Ascending aorta (tissue), 2 donors: ENCODE data around the gene DOHH. TPM values are rescaled to one million over a fixed set of nuclear protein-coding genes. Genes with fewer than 3 reads are reported as not detected.

Experiments used
- DNase-seq, 2 donors: peaks; one replicate each; pipeline ENCODE4 v3.0.0-alpha.2; 2019; ENCODE audit warnings: low spot score in 2 of 2
- H3K27ac ChIP-seq, 2 donors: fragments of 200-600 bp; sonication (generic); one replicate each; pipeline ENCODE4 v1.5.1; 2016 to 2017; ENCODE audit warnings: mild to moderate bottlenecking in 1 of 2
- H3K27me3 ChIP-seq: fragments of 200-600 bp; sonication (generic); one replicate; pipeline ENCODE4 v1.5.1; 2017
- H3K36me3 ChIP-seq, 2 donors: fragments of 200-600 bp; sonication (generic); one replicate each; pipeline ENCODE4 v1.5.1; 2016
- H3K4me1 ChIP-seq, 2 donors: fragments of 200-600 bp; sonication (generic); one replicate each; pipeline ENCODE4 v1.5.1; 2016 to 2017; ENCODE audit warnings: mild to moderate bottlenecking in 1 of 2
- H3K4me3 ChIP-seq, 2 donors: fragments of 200-600 bp; sonication (generic); one replicate each; pipeline ENCODE4 v1.5.1; 2016 to 2017; ENCODE audit warnings: mild to moderate bottlenecking in 1 of 2
- H3K9me3 ChIP-seq, 2 donors: fragments of 200-600 bp; sonication (generic); one replicate each; pipeline ENCODE4 v1.5.1; 2016
- intact Hi-C: fragments of 100-400 bp; cut with DNase I; formaldehyde crosslinking; loops from one replicate; pipeline ENCODE4 v1.15.1; 2023
- total RNA-seq: library from RNA; depleted of rRNA; stranded (reverse); fragments of >200 nt; gene quantifications from one replicate; pipeline ENCODE4 v1.1.0, GENCODE V29; 2016
- TF ChIP-seq, protein P1 (sequence below), 3 experiments: fragments of 200-600 bp in 2 of 3; fragments of 450-650 bp in 1 of 3; sonication (generic) in 2 of 3; IDR thresholded peaks; one replicate each; pipeline ENCODE4 v1.5.1; 2016 to 2019; ENCODE audit warnings: antibody characterized with exemption in 3 of 3, mild to moderate bottlenecking in 1 of 3, moderate library complexity in 1 of 3

Gene DOHH
- total RNA-seq, 1 donor from 2014 or later = 40.9 TPM

- DNase-seq = no peak
- intact Hi-C loops = no loop called here
- Histone ChIP-seq H3K4me1 (no peaks in the 10 kb centered on the region), H3K9me3 (no peaks in the 10 kb centered on the region), H3K36me3 (peaks cover 59 to 65% of the 10 kb centered on the region in 2 donors), H3K4me3 (no peak overlapping the region), H3K27ac (no peak overlapping the region), H3K27me3 (no peaks in the 10 kb centered on the region)
- TF ChIP-seq, protein P1, sequence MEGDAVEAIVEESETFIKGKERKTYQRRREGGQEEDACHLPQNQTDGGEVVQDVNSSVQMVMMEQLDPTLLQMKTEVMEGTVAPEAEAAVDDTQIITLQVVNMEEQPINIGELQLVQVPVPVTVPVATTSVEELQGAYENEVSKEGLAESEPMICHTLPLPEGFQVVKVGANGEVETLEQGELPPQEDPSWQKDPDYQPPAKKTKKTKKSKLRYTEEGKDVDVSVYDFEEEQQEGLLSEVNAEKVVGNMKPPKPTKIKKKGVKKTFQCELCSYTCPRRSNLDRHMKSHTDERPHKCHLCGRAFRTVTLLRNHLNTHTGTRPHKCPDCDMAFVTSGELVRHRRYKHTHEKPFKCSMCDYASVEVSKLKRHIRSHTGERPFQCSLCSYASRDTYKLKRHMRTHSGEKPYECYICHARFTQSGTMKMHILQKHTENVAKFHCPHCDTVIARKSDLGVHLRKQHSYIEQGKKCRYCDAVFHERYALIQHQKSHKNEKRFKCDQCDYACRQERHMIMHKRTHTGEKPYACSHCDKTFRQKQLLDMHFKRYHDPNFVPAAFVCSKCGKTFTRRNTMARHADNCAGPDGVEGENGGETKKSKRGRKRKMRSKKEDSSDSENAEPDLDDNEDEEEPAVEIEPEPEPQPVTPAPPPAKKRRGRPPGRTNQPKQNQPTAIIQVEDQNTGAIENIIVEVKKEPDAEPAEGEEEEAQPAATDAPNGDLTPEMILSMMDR (IDR thresholded peaks at IDR 0.05) = no peak
Measured at GRCh38 chr19:3493651-3494050, 6.8 kb downstream of the DOHH start.

- Histone ChIP-seq H3K9me3 (no peaks in the 10 kb centered on the region), H3K27ac (no peak overlapping the region), H3K27me3 (no peaks in the 10 kb centered on the region), H3K36me3 (peaks cover 59 to 65% of the 10 kb centered on the region in 2 donors), H3K4me1 (no peaks in the 10 kb centered on the region), H3K4me3 (no peak overlapping the region)
- no peak for DNase-seq
- TF ChIP-seq, protein P1 (IDR thresholded peaks at IDR 0.05) = no peak
- intact Hi-C loops = no loop called here
Measured at GRCh38 chr19:3492919-3493318, 7.6 kb downstream of the DOHH start.

DNA sequence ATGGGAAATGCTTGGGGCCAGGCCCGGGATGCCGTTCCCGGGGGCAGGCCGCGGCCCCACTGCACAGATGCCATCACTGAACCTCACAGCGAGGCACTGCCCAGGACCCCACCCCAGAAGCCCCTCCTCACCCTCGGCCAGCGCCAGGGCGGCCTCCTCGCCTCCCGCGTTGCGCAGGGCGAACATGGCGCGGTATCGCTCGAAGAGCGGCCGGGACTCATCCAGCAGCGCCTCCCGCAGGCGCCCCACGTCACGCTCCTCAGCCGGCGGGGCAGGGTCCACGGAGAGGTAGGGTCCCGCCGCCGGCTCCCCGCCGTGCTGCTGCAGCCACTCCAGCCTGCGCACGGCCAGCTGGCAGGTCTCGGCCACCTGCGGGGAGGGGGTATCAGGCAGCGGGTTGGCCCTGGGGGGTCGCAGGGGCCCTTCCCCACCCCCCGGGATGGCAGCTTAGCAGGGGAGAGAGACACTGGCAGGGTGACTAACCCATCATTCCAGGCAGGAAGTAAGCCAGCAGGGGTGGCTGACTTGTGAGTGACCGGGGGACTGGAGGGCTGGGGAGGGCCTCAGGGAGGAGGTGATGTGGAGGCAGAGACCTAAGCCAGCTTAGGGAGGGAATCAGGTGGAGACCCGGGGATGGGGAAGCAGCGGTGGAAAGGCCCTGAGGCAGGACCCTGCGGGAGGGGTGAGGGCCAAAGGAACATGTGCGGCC is 8.2 kb downstream of the DOHH start:
- H3K27ac ChIP-seq = no peak overlapping the region
- H3K4me1 ChIP-seq = no peaks in the 10 kb centered on the region
- DNase-seq = no peak
- TF ChIP-seq, protein P1 (IDR thresholded peaks at IDR 0.05) = no peak
- no peaks in the 10 kb centered on the region for H3K9me3 ChIP-seq
- H3K36me3 ChIP-seq = peaks cover 59 to 65% of the 10 kb centered on the region in 2 donors
- intact Hi-C loops = no loop called here
- H3K4me3 ChIP-seq = no peak overlapping the region
- H3K27me3 ChIP-seq = no peaks in the 10 kb centered on the region

GRCh38 chr19:3491396-3492119 is 8.9 kb downstream of the DOHH start:
- intact Hi-C loops = no loop called here
- Histone ChIP-seq H3K4me3 (no peak overlapping the region), H3K9me3 (no peaks in the 10 kb centered on the region), H3K27ac (no peak overlapping the region), H3K27me3 (no peaks in the 10 kb centered on the region), H3K36me3 (peaks cover 58 to 62% of the 10 kb centered on the region in 2 donors), H3K4me1 (no peaks in the 10 kb centered on the region)
- DNase-seq = no peak
- TF ChIP-seq, protein P1 (IDR thresholded peaks at IDR 0.05) = no peak

- Histone ChIP-seq H3K4me1 (no peaks in the 10 kb centered on the region), H3K4me3 (no peak within 1 kb of the TSS), H3K36me3 (no peaks in the 10 kb centered on the region), H3K27me3 (peaks cover 2% of the 10 kb centered on the region), H3K9me3 (no peaks in the 10 kb centered on the region), H3K27ac (no peak within 1 kb of the TSS)
- DNase-seq = no peak
- intact Hi-C loops = no loop called here
- TF ChIP-seq, protein P1 (IDR thresholded peaks at IDR 0.05) = no peak
Measured at GRCh38 chr19:3483226-3483628, 17.2 kb downstream of the DOHH start, which contains the start of gene SMIM44. TSS of gene SMIM44 (minus strand) at chr19:3483441. CDS start at chr19:3483403, 38 bp downstream.
